Gastroesophageal sphincter (tissue), 4 donors: Measurements from ENCODE around the gene ZC3H14. TPM values are rescaled to one million over a fixed set of nuclear protein-coding genes. Genes with fewer than 3 reads are reported as not detected.

Experiments used
- ATAC-seq: fragments of 150-250 bp; one replicate; pipeline ENCODE4 v1.9.1; 2016; ENCODE audit warnings: mild to moderate bottlenecking, moderate library complexity
- H3K27ac ChIP-seq, 4 donors: fragments of 200-600 bp; sonication (generic) in 3 of 4; 1 replicate in 3 of 4; 2 replicates in 1 of 4; pipeline ENCODE4 v1.5.1; 2016 to 2019
- H3K27me3 ChIP-seq: fragments of 200-600 bp; sonication (generic); one replicate; pipeline ENCODE4 v1.5.1; 2019
- H3K36me3 ChIP-seq, 2 donors: fragments of 200-600 bp; sonication (generic); one replicate each; pipeline ENCODE4 v1.5.1; 2019; ENCODE audit warnings: control low read depth in 1 of 2
- H3K4me1 ChIP-seq, 3 donors: fragments of 200-600 bp; sonication (generic); 1 replicate in 2 of 3; 2 replicates in 1 of 3; pipeline ENCODE4 v1.5.1; 2016 to 2019; ENCODE audit warnings: control low read depth in 2 of 3
- H3K4me3 ChIP-seq, 2 donors: fragments of 200-600 bp; sonication (generic); one replicate each; pipeline ENCODE4 v1.5.1; 2019; ENCODE audit warnings: mild to moderate bottlenecking in 1 of 2, moderate library complexity in 1 of 2
- H3K9me3 ChIP-seq, 3 donors: fragments of 200-600 bp; sonication (generic); one replicate each; pipeline ENCODE4 v1.5.1; 2017 to 2019; ENCODE audit warnings: control low read depth in 2 of 3
- CTCF ChIP-seq, 4 experiments: fragments of 200-600 bp in 2 of 4; fragments of 450-650 bp in 2 of 4; sonication (generic) in 1 of 4; IDR thresholded peaks; one replicate each; pipeline ENCODE4 v1.5.1; 2017 to 2019; ENCODE audit warnings: antibody characterized with exemption in 4 of 4, mild to moderate bottlenecking in 2 of 4, moderate library complexity in 2 of 4
- EP300 ChIP-seq: sonication (generic); formaldehyde crosslinking; IDR thresholded peaks from one replicate; pipeline ENCODE4 v1.6.1; 2017; ENCODE audit warnings: antibody characterized with exemption, mild to moderate bottlenecking
- POLR2A ChIP-seq, 2 donors: fragments of 450-650 bp; IDR thresholded peaks; one replicate each; pipeline ENCODE4 v1.6.1; 2017; ENCODE audit warnings: antibody characterized with exemption in 2 of 2, mild to moderate bottlenecking in 2 of 2, moderate library complexity in 1 of 2
- POLR2AphosphoS5 ChIP-seq: sonication (generic); formaldehyde crosslinking; IDR thresholded peaks from one replicate; pipeline ENCODE4 v1.6.1; 2017; ENCODE audit warnings: antibody characterized with exemption
- WGBS, 2 donors: methylation state at CpG; one replicate each; pipeline ENCODE4 v1.1.5; 2018; ENCODE audit warnings: low coverage in 1 of 2; 5-methylcytosine and 5-hydroxymethylcytosine counted together
- total RNA-seq, 4 donors: library from RNA; depleted of rRNA; stranded (reverse); fragments of >200 nt; gene quantifications; one replicate each; pipeline ENCODE4 v1.1.0, GENCODE V29; 2016

ZC3H14 gene
- total RNA-seq, 4 donors from 2014 or later, result 59.1 to 84.5 (median 72.3) TPM

GRCh38 chr14:88584451-88584850 is 21.6 kb downstream of the ZC3H14 start:
- H3K27me3 ChIP-seq, result no peaks in the 10 kb centered on the region
- no peaks in the 10 kb centered on the region for H3K9me3 ChIP-seq

GRCh38 chr14:88588081-88588480 is 25.2 kb downstream of the ZC3H14 start:
- no peak for TF ChIP-seq POLR2A (IDR thresholded peaks at IDR 0.05)
- Histone ChIP-seq H3K27me3 (no peaks in the 10 kb centered on the region), H3K4me3 (no peak overlapping the region), H3K4me1 (peaks cover 0 to 20% (median 0%) of the 10 kb centered on the region in 3 donors), H3K36me3 (peaks cover 0 to 95% of the 10 kb centered on the region in 2 donors), H3K9me3 (no peaks in the 10 kb centered on the region), H3K27ac (no peak overlapping the region)
- no peak for ATAC-seq
- 86 to 95% methylated on average over 5 of the region's 5 CpGs for WGBS, 2 donors

More at GRCh38 chr14:88584451-88584850, 21.6 kb downstream of the ZC3H14 start:
- Histone ChIP-seq H3K4me3 (no peak overlapping the region), H3K27ac (no peak overlapping the region), H3K36me3 (peaks cover 0 to 99% of the 10 kb centered on the region in 2 donors), H3K4me1 (no peaks in the 10 kb centered on the region)
- 85 to 100% methylated on average over 3 of the region's 3 CpGs for WGBS, 2 donors
- TF ChIP-seq POLR2A (IDR thresholded peaks at IDR 0.05) (no peak), CTCF (IDR thresholded peaks at IDR 0.05) (no peak), POLR2AphosphoS5 (no peak), EP300 (no peak)
- ATAC-seq, result no peak

GRCh38 chr14:88590173-88590572 is 27.3 kb downstream of the ZC3H14 start:
- ATAC-seq, result no peak
- Histone ChIP-seq H3K36me3 (peaks cover 0 to 95% of the 10 kb centered on the region in 2 donors), H3K9me3 (no peaks in the 10 kb centered on the region), H3K4me1 (peaks cover 0 to 20% (median 0%) of the 10 kb centered on the region in 3 donors), H3K27ac (peak overlapping the region in 2 of 4 donors; percentile 55 to 59), H3K4me3 (no peak overlapping the region), H3K27me3 (no peaks in the 10 kb centered on the region)
- WGBS, 2 donors, result 9 to 32% methylated on average over 4 of the region's 4 CpGs
- no peak for TF ChIP-seq CTCF (IDR thresholded peaks at IDR 0.05)
- TF ChIP-seq POLR2A (IDR thresholded peaks at IDR 0.05), result no peak
- TF ChIP-seq POLR2AphosphoS5, result no peak
- TF ChIP-seq EP300, result no peak

- peaks cover 0 to 94% of the 10 kb centered on the region in 2 donors for H3K36me3 ChIP-seq
- whole genome bisulfite sequencing, 2 donors, result 9 to 38% methylated on average over 1 of the region's 1 CpG
- TF ChIP-seq POLR2A (IDR thresholded peaks at IDR 0.05), result no peak
- no peak for TF ChIP-seq POLR2AphosphoS5
- TF ChIP-seq EP300, result no peak
- no peak for TF ChIP-seq CTCF (IDR thresholded peaks at IDR 0.05)
- H3K27me3 ChIP-seq, result no peaks in the 10 kb centered on the region
- peak overlapping the region in 1 of 4 donors; percentile 6 for H3K27ac ChIP-seq
- ATAC-seq, result no peak
- H3K4me3 ChIP-seq, result no peak overlapping the region
- peaks cover 0 to 20% (median 0%) of the 10 kb centered on the region in 3 donors for H3K4me1 ChIP-seq
- no peaks in the 10 kb centered on the region for H3K9me3 ChIP-seq
Observed at GRCh38 chr14:88592031-88592430, 29.2 kb downstream of the ZC3H14 start.

GRCh38 chr14:88597038-88597437 is 34.2 kb downstream of the ZC3H14 start:
- peaks cover 0 to 97% of the 10 kb centered on the region in 2 donors for H3K36me3 ChIP-seq

More at GRCh38 chr14:88597038-88597437, 34.2 kb downstream of the ZC3H14 start:
- H3K9me3 ChIP-seq, result no peaks in the 10 kb centered on the region
- no peak overlapping the region for H3K27ac ChIP-seq
- TF ChIP-seq POLR2AphosphoS5 (no peak), CTCF (IDR thresholded peaks at IDR 0.05) (no peak), POLR2A (IDR thresholded peaks at IDR 0.05) (no peak), EP300 (no peak)
- WGBS, 2 donors, result 66 to 80% methylated on average over 2 to 3 of the region's 4 CpGs
- ATAC-seq, result no peak
- H3K4me1 ChIP-seq, result peaks cover 0 to 2% (median 0%) of the 10 kb centered on the region in 3 donors
- no peak overlapping the region for H3K4me3 ChIP-seq
- H3K27me3 ChIP-seq, result no peaks in the 10 kb centered on the region
